Panc1 (cell line): ENCODE measurements around the gene MAP7.

Source experiments
- POLR2AphosphoS5 ChIP-seq: IDR thresholded peaks from 2 replicates; pipeline ENCODE4 v1.6.1; 2012; ENCODE audit warnings: mild to moderate bottlenecking, low read depth, low read length, moderate library complexity
- SIN3A ChIP-seq: IDR thresholded peaks from 2 replicates; pipeline ENCODE4 v1.6.1; 2012; ENCODE audit warnings: low read depth, mild to moderate bottlenecking, low read length, moderate library complexity, borderline replicate concordance; ENCODE audit not compliant: insufficient read depth
- TCF7L2 ChIP-seq: IDR thresholded peaks from 2 replicates; pipeline ENCODE4 v1.6.1; 2011; ENCODE audit warnings: mild to moderate bottlenecking, low read depth, low read length, inconsistent platforms
- TF ChIP-seq, protein P1 (sequence below): fragments of 450-650 bp; IDR thresholded peaks from 2 replicates; pipeline ENCODE4 v1.5.1; 2017; ENCODE audit warnings: mild to moderate bottlenecking
- TF ChIP-seq, protein P2 (sequence below), 2 experiments: IDR thresholded peaks; 2 replicates each; pipeline ENCODE4 v1.6.1; 2011 to 2012; ENCODE audit warnings: low read depth in 2 of 2, control low read depth in 1 of 2, low read length in 1 of 2, mild to moderate bottlenecking in 1 of 2, moderate library complexity in 1 of 2; ENCODE audit not compliant: insufficient read depth in 1 of 2

DNA sequence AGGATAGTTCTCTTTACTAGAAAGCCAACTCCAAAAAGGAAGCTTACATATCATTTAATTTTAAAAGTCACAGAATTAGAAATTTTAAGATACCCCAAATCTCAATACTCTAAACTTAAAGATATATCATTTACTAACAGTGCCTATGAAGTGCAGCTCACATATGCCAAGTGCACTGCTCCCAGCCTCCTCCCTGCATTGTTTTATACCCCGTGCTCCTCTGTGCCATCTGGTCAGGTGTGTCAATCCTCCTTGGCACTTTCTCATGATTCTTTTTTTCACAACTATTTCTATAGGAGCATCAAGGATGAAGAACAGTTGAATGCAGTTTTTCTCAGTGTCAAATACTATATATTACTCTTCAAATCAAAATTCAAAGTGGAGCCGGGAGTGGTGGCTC lies 8.8 kb downstream of the MAP7 start:
- TF ChIP-seq POLR2AphosphoS5 = no peak
- TF ChIP-seq, protein P1, sequence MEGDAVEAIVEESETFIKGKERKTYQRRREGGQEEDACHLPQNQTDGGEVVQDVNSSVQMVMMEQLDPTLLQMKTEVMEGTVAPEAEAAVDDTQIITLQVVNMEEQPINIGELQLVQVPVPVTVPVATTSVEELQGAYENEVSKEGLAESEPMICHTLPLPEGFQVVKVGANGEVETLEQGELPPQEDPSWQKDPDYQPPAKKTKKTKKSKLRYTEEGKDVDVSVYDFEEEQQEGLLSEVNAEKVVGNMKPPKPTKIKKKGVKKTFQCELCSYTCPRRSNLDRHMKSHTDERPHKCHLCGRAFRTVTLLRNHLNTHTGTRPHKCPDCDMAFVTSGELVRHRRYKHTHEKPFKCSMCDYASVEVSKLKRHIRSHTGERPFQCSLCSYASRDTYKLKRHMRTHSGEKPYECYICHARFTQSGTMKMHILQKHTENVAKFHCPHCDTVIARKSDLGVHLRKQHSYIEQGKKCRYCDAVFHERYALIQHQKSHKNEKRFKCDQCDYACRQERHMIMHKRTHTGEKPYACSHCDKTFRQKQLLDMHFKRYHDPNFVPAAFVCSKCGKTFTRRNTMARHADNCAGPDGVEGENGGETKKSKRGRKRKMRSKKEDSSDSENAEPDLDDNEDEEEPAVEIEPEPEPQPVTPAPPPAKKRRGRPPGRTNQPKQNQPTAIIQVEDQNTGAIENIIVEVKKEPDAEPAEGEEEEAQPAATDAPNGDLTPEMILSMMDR = no peak
- TF ChIP-seq, protein P2, sequence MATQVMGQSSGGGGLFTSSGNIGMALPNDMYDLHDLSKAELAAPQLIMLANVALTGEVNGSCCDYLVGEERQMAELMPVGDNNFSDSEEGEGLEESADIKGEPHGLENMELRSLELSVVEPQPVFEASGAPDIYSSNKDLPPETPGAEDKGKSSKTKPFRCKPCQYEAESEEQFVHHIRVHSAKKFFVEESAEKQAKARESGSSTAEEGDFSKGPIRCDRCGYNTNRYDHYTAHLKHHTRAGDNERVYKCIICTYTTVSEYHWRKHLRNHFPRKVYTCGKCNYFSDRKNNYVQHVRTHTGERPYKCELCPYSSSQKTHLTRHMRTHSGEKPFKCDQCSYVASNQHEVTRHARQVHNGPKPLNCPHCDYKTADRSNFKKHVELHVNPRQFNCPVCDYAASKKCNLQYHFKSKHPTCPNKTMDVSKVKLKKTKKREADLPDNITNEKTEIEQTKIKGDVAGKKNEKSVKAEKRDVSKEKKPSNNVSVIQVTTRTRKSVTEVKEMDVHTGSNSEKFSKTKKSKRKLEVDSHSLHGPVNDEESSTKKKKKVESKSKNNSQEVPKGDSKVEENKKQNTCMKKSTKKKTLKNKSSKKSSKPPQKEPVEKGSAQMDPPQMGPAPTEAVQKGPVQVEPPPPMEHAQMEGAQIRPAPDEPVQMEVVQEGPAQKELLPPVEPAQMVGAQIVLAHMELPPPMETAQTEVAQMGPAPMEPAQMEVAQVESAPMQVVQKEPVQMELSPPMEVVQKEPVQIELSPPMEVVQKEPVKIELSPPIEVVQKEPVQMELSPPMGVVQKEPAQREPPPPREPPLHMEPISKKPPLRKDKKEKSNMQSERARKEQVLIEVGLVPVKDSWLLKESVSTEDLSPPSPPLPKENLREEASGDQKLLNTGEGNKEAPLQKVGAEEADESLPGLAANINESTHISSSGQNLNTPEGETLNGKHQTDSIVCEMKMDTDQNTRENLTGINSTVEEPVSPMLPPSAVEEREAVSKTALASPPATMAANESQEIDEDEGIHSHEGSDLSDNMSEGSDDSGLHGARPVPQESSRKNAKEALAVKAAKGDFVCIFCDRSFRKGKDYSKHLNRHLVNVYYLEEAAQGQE (IDR thresholded peaks at IDR 0.05; ENCODE audit: insufficient read depth in 1 of 2, low read depth in 2 of 2, low read length in 1 of 2) = no peak
- TF ChIP-seq SIN3A = no peak
- TF ChIP-seq TCF7L2 = no peak
